AG10803 (cell line): ENCODE results near the gene EEFSEC.

Experiments used
- DNase-seq: peaks from one replicate; pipeline ENCODE4 v3.0.0; 2010; ENCODE audit warnings: low read depth
- H3K4me3 ChIP-seq: 2 replicates; pipeline ENCODE4 v1.5.1; 2011; ENCODE audit warnings: mild to moderate bottlenecking, low read length, control low read depth
- TF ChIP-seq, protein P1 (sequence below): conservative IDR thresholded peaks from 2 replicates; pipeline ENCODE4 v1.5.1; 2011; ENCODE audit warnings: mild to moderate bottlenecking, low read length, control low read depth, inconsistent platforms

The EEFSEC gene

GRCh38 chr3:128336337-128337156 is 183.3 kb downstream of the EEFSEC start:
- TF ChIP-seq, protein P1, sequence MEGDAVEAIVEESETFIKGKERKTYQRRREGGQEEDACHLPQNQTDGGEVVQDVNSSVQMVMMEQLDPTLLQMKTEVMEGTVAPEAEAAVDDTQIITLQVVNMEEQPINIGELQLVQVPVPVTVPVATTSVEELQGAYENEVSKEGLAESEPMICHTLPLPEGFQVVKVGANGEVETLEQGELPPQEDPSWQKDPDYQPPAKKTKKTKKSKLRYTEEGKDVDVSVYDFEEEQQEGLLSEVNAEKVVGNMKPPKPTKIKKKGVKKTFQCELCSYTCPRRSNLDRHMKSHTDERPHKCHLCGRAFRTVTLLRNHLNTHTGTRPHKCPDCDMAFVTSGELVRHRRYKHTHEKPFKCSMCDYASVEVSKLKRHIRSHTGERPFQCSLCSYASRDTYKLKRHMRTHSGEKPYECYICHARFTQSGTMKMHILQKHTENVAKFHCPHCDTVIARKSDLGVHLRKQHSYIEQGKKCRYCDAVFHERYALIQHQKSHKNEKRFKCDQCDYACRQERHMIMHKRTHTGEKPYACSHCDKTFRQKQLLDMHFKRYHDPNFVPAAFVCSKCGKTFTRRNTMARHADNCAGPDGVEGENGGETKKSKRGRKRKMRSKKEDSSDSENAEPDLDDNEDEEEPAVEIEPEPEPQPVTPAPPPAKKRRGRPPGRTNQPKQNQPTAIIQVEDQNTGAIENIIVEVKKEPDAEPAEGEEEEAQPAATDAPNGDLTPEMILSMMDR = no peak
- H3K4me3 ChIP-seq = no peak overlapping the region
- DNase-seq = no peak

DNA sequence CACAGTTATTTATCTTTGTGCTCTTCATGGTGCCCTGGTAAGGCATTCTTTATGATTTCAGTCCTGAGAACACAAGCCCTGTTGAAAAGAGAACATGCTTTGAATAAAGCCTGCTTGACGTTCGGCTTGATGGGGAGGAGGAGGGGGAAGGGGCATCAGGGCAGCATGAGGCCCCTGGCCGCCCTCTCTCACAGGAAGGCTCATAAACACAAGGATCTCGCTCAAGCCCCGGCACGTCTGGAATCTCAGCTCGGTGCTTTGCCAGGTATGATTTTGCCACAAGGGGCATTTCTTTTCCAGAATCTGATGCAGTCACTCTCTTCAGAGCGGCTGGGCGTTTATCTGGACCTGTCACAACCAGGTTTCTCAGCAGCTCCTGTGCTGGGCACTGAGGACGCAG is 184.0 kb downstream of the EEFSEC start:
- TF ChIP-seq, protein P1 = no peak
- no peak overlapping the region for H3K4me3 ChIP-seq
- DNase-seq = no peak

DNA sequence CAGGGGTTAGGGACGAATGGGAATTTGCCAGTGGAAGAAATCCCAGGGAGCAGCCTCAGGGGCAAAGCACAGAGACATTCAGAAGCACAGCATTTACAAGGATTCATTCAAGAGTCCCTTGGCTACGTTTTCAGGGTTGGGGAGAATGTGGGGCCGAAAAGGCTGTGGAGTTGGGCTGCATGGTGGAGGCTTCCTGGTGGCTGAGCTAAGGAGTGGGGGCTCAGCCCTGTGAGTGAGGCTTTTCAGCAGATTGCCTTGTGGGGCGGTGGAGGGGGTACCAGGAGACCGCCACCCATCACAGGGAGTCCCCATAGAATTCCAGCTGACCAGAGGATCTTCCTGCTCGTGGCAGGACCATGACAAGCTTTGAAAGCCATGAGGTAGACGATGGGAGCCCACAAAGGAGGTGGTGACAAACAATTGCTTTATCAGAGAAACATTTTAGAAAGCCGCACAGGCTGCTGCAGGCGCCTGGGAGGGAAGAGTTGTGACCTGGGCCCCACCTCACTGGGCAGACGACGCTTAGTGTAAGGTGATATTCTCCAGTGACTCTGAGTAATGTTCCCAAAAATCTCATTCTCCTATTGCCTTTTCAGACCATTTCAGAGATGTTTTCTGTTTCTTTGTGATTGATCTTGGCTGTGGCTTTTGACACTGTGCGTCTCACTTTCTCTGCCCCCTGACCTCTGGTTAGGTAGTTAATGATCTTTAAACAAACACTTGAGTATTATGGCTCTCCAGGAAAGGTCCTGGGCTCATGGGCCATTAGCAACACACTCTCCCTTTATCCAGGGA is 185.5 kb downstream of the EEFSEC start:
- DNase-seq = no peak
- TF ChIP-seq, protein P1 = no peak
- no peak overlapping the region for H3K4me3 ChIP-seq

GRCh38 chr3:128339491-128340012 is 186.3 kb downstream of the EEFSEC start:
- no peak for DNase-seq
- TF ChIP-seq, protein P1 = no peak
- no peak overlapping the region for H3K4me3 ChIP-seq

GRCh38 chr3:128340198-128340903 is 187.1 kb downstream of the EEFSEC start:
- no peak overlapping the region for H3K4me3 ChIP-seq
- TF ChIP-seq, protein P1 = no peak
- no peak for DNase-seq

GRCh38 chr3:128340904-128341555 is 187.7 kb downstream of the EEFSEC start:
- no peak for DNase-seq
- TF ChIP-seq, protein P1 = no peak
- H3K4me3 ChIP-seq = no peak overlapping the region
